OCI-LY7 (cell line): ENCODE results near the gene CTSC. TPM values are rescaled to one million over a fixed set of nuclear protein-coding genes. Genes with fewer than 3 reads are reported as not detected.
A peak's percentile ranks its signal among the peaks of the same experiment; 100 is the strongest.

ENCODE experiments used
- BruUV-seq: library from RNA; stranded (reverse); fragments of 400-500 nt; replicated peaks from 2 replicates; lab custom pipeline; 2021; lab: Mats Ljungman, UMichigan
- CTCF ChIA-PET: fragments of 300-600 bp; sonication (Branson Sonifier 250); formaldehyde crosslinking; loops from one replicate; lab custom pipeline; 2022; ENCODE audit warnings: antibody characterized with exemption; ENCODE audit not compliant: unreplicated experiment; lab: Charles Lee
- POLR2A ChIA-PET: fragments of 300-600 bp; sonication (Branson Sonifier 250); formaldehyde crosslinking; loops from one replicate; lab custom pipeline; 2022; ENCODE audit warnings: antibody characterized with exemption; lab: Charles Lee
- DNase-seq: peaks from one replicate; pipeline ENCODE4 v3.0.0-alpha.2; 2015; ENCODE audit warnings: low spot score
- H2AFZ ChIP-seq: fragments of 200-600 bp; sonication (generic), shearing (Covaris generic); 2 replicates; pipeline ENCODE4 v1.6.1; 2014; ENCODE audit warnings: mild to moderate bottlenecking, antibody characterized with exemption, low read length, moderate library complexity
- H3K27ac ChIP-seq: fragments of 200-600 bp; sonication (generic); 2 replicates; pipeline ENCODE4 v1.5.1; 2014; ENCODE audit warnings: mixed run types, low read depth, mild to moderate bottlenecking, moderate library complexity, low read length, inconsistent platforms; ENCODE audit not compliant: poor library complexity, severe bottlenecking
- H3K36me3 ChIP-seq: fragments of 200-600 bp; sonication (generic); 2 replicates; pipeline ENCODE4 v1.6.1; 2014; ENCODE audit warnings: mild to moderate bottlenecking, antibody characterized with exemption, low read length, moderate library complexity, mixed read lengths; ENCODE audit not compliant: insufficient read depth
- H3K4me1 ChIP-seq: fragments of 200-600 bp; sonication (generic); 2 replicates; pipeline ENCODE4 v1.5.1; 2014; ENCODE audit warnings: mild to moderate bottlenecking, low read length; ENCODE audit not compliant: insufficient read depth, poor library complexity, severe bottlenecking
- H3K4me2 ChIP-seq: fragments of 200-600 bp; sonication (generic); 2 replicates; pipeline ENCODE4 v1.6.1; 2014; ENCODE audit warnings: mild to moderate bottlenecking, low read length
- H3K4me3 ChIP-seq: fragments of 200-600 bp; sonication (generic); 2 replicates; pipeline ENCODE4 v1.5.1; 2014; ENCODE audit warnings: mild to moderate bottlenecking, low read depth, low read length; ENCODE audit not compliant: poor library complexity, severe bottlenecking
- H3K79me2 ChIP-seq: fragments of 200-600 bp; sonication (generic); 2 replicates; pipeline ENCODE4 v1.6.1; 2016; ENCODE audit warnings: low read depth, mild to moderate bottlenecking, low read length, moderate library complexity, mixed read lengths; ENCODE audit not compliant: insufficient read depth
- H3K9me2 ChIP-seq: fragments of 200-600 bp; sonication (generic); 2 replicates; pipeline ENCODE4 v1.6.1; 2016; ENCODE audit warnings: mild to moderate bottlenecking, low read length, mixed read lengths; ENCODE audit not compliant: insufficient read depth
- H3K9me3 ChIP-seq: fragments of 200-600 bp; sonication (generic); 2 replicates; pipeline ENCODE4 v1.6.1; 2014; ENCODE audit warnings: mild to moderate bottlenecking, mixed run types, low read length, mixed read lengths
- H4K20me1 ChIP-seq: fragments of 200-600 bp; sonication (generic); 2 replicates; pipeline ENCODE4 v1.6.1; 2014; ENCODE audit warnings: mild to moderate bottlenecking, antibody characterized with exemption, low read length, moderate library complexity, mixed read lengths; ENCODE audit not compliant: insufficient read depth
- CTCF ChIP-seq: fragments of 200-600 bp; sonication (generic); conservative IDR thresholded peaks from 2 replicates; pipeline ENCODE4 v1.5.1; 2014; ENCODE audit warnings: mild to moderate bottlenecking, antibody characterized with exemption, low read length, moderate library complexity, mixed read lengths
- EZH2phosphoT487 ChIP-seq: fragments of 200-600 bp; sonication (generic); IDR thresholded peaks from 2 replicates; pipeline ENCODE4 v1.6.1; 2018; ENCODE audit warnings: low read depth, borderline replicate concordance, mild to moderate bottlenecking, mixed run types, antibody characterized with exemption, low read length, moderate library complexity, mixed read lengths
- intact Hi-C: fragments of 100-400 bp; cut with micrococcal nuclease; formaldehyde crosslinking; loops from one replicate; pipeline ENCODE4 v1.10.0; 2022; ENCODE audit not compliant: unreplicated experiment
- total RNA-seq, 2 experiments: library from RNA; depleted of rRNA in 1 of 2; stranded (reverse); fragments of >200 nt in 1 of 2; shearing (Covaris generic) in 1 of 2; gene quantifications; 2 replicates each; pipeline ENCODE4 v1.2.3, GENCODE V29; 2014 to 2022

CTSC gene
- total RNA-seq, 2 experiments from 2014 or later: 60.5 to 90.3 TPM

- no TSS peak for BruUV-seq
- ChIA-PET POLR2A (interaction anchor here (0.6 to 3.5 kb wide), 4 partner anchors 10 to 90 kb away, joined by 3 to 25 read pairs (median 3); partner anchors contain the start of gene CTSC), CTCF (interaction anchor here (1.0 kb wide), 1 partner anchor 24 kb away, joined by 3 read pairs; no protein-coding TSS in a partner anchor)
- Histone ChIP-seq H3K36me3 (peaks cover 99% of the 10 kb centered on the region), H3K9me3 (no peaks in the 10 kb centered on the region), H3K4me2 (peak overlapping the region; percentile 22; the same call in 1 of the 2 replicates), H3K4me1 (peaks cover 25% of the 10 kb centered on the region), H3K4me3 (no peak overlapping the region), H4K20me1 (peaks cover 11% of the 10 kb centered on the region; the same call in 1 of the 2 replicates), H3K9me2 (no peaks in the 10 kb centered on the region), H2AFZ (no peak overlapping the region), H3K79me2 (peaks cover 74% of the 10 kb centered on the region), H3K27ac (no peak overlapping the region)
- DNase-seq: no peak
- TF ChIP-seq EZH2phosphoT487 (no peak), CTCF (no peak)
- intact Hi-C loops: no loop called here
These were observed 9.9 kb downstream of the CTSC start for GRCh38 chr11:88327462-88328143.

- Histone ChIP-seq H3K36me3 (peaks cover 99% of the 10 kb centered on the region), H3K4me3 (no peak overlapping the region), H2AFZ (no peak overlapping the region), H3K79me2 (peaks cover 74% of the 10 kb centered on the region), H3K4me2 (0 out of 2 replicates have a peak overlapping the region, but pooled peaks have one; percentile 22), H4K20me1 (peaks cover 11% of the 10 kb centered on the region; the same call in 1 of the 2 replicates), H3K4me1 (peaks cover 25% of the 10 kb centered on the region), H3K27ac (no peak overlapping the region), H3K9me2 (no peaks in the 10 kb centered on the region), H3K9me3 (no peaks in the 10 kb centered on the region)
- TF ChIP-seq EZH2phosphoT487 (no peak), CTCF (no peak)
- no TSS peak for BruUV-seq
- intact Hi-C loops: no loop called here
- POLR2A ChIA-PET: interaction anchor here (0.6 to 3.5 kb wide), 4 partner anchors 10 to 1032 kb away, joined by 3 to 25 read pairs (median 4); partner anchors contain the start of gene CTSC
- CTCF ChIA-PET: interaction anchor here (1.0 kb wide), 1 partner anchor 24 kb away, joined by 3 read pairs; no protein-coding TSS in a partner anchor
- DNase-seq: no peak
These were observed 10.5 kb downstream of the CTSC start for GRCh38 chr11:88327061-88327460.

- peaks cover 11% of the 10 kb centered on the region; the same call in 1 of the 2 replicates for H4K20me1 ChIP-seq
- intact Hi-C loops: no loop called here
These were observed 11.4 kb downstream of the CTSC start for GRCh38 chr11:88326099-88326498.

More at GRCh38 chr11:88326099-88326498, 11.4 kb downstream of the CTSC start:
- no peak for DNase-seq
- ChIA-PET CTCF (interaction anchor here (1.0 kb wide), 1 partner anchor 12 kb away, joined by 3 read pairs; the partner anchor contains the start of gene CTSC), POLR2A (interaction anchor here (3.5 kb wide), 1 partner anchor 11 kb away, joined by 25 read pairs; the partner anchor contains the start of gene CTSC)
- Histone ChIP-seq H3K4me1 (peaks cover 25% of the 10 kb centered on the region), H3K9me2 (no peaks in the 10 kb centered on the region), H3K9me3 (no peaks in the 10 kb centered on the region), H3K4me3 (no peak overlapping the region), H3K79me2 (peaks cover 75% of the 10 kb centered on the region), H3K36me3 (peaks cover 99% of the 10 kb centered on the region), H3K27ac (no peak overlapping the region), H3K4me2 (no peak overlapping the region), H2AFZ (no peak overlapping the region)
- BruUV-seq: no TSS peak
- TF ChIP-seq EZH2phosphoT487 (no peak), CTCF (no peak)
